Fibroblast of skin of left biceps (primary cell): Measurements from ENCODE around the gene MDH1B.
"Not testable (repeated sequence)": the region's sequence is repeated elsewhere in the genome, so short reads cannot be mapped to it uniquely, and the experiment has no call there.

Experiments
- DNase-seq, 2 experiments: peaks; one replicate each; pipeline ENCODE4 v3.0.0-alpha.2; 2013; ENCODE audit warnings: low read depth in 2 of 2

MDH1B gene

DNA sequence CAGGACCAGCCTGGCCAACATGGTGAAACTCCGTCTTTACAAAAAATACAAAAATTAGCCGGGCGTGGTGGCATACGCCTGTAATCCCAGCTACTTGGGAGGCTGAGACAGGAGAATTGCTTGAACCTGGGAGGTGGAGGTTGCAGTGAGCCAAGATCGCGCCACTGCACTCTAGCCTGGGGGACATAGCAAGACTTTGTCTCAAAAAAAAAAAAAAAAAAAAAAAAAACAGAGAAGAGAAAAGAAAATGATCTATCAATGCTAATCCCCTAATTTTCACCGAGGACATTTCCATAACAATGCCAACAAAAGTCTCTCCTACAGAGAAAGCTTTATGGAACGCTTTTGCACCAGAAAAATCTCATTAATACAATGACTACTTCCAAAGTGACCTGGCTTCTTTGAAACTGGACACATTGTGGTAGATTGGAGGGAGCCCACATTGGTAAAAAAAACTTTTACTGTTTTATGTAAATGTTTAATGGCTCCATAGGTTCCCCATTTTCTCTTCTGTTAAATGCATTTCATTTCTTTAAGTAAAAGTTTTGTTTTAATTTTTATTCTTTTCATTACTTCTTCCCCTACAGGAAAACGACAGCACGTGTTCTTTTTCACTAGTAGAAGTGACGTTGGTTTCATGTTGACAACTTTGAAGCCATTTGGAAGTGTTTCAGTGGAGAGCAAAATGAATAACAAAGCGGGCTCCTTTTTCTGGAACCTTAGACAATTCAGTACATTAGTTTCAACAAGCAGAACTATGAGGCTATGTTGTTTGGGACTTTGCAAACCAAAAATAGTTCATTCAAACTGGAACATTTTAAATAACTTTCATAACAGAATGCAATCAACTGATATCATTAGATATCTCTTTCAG lies 1.2 kb upstream of the MDH1B start:
- no peak for DNase-seq

DNA sequence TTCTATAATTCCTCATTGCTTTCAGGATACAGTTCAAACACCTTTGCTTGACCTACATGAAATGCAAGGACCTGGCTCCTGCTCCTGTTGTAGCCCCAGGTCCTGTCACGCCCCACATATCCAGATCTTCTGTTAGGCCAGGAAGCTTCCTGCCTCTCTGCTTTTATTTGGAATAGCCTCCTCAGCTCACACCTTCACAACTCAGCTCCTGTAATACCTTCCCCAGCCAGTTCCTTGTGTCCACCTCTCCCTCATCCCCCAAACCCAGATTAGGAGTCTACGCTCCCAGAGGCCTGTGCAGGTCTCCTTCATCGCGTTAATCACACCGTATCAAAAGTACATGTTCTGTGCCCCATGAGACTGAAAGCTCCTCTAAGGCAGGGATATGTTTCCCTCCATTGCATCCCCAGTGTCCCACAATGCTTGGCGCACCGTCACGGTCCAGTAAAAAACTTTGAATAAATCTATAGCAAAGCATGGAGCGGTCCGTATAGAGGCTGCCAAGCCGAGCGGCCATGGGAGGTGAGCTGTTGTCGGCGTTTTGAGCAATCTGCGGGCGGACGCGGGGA lies 371 bp downstream of the MDH1B start:
- no peak for DNase-seq

DNA sequence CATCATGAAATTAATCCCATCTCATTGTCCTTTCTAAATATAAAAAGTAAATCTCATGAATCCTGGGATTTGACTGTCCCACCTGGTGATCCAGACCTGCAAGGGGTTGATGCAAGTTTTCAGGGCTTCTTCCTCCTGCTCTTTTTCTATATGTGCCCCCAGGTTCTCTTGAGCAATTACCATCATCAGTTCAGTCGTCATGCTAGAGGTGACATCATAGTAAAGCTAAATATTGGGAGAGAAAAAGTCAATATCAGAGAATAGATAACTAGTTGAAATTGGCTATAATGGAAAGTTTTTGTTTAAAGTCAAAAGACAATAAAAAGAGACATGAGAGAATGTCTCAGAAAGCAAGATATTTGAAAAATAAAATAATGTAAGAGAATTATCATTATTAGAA lies 8.3 kb downstream of the MDH1B start:
- DNase-seq: no peak

DNA sequence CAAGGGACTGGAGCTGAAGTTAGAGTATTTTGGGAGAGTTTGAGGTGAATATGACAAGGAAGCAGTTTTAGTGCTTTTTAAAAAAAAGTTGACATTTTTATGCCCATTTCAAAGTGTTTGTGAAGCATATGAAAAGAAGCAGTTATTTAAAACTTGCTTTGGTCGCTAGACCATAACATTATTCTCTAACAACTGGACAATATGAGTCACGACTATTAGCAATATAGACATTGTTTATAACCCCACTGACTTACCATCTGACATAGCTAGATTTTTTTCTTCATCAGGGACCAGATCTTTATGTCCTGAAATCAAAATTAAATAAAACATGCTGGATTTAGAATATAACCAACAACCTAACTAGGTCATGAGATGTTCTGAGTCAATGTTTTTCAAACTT lies 24.3 kb downstream of the MDH1B start:
- no peak for DNase-seq

DNA sequence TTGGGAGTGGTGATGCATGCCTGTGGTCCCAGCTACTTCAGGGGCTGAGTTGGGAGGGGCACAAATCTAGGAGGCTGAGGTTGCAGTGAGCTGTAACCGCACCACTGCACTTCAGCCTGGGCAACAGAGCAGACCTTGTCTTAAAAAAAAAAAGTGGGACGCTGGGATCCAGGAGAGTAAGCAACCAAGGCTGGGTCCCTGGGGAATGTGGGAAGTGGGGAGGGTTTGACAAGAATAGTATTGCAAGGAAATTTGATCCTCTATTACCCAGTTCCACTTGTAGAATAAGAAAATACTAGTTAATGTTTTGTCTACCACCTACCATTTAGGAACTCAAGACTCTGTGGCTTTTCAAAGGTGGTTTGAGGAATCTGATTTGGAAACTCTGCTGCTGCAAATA lies 25.9 kb downstream of the MDH1B start:
- DNase-seq: no peak

DNA sequence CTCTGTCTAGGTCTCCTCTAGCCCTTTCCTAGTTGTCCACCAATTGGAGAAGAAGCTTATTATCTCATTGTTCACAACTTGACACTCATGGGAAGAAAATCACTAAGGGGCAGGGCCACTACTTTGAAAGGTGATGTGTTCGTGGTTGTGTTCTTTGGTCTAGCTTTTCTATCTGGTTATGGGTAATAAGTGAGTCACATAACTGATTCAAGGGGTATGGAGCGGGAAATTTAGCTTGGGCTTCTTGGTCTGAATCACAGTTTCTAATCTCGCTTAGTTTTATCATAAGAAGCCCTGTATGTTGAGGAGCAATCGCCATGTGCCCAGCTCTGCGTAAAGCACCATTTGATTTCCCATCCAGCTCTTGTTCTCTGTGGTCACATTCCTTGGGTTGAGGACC lies 28.2 kb downstream of the MDH1B start:
- DNase-seq: no peak

DNA sequence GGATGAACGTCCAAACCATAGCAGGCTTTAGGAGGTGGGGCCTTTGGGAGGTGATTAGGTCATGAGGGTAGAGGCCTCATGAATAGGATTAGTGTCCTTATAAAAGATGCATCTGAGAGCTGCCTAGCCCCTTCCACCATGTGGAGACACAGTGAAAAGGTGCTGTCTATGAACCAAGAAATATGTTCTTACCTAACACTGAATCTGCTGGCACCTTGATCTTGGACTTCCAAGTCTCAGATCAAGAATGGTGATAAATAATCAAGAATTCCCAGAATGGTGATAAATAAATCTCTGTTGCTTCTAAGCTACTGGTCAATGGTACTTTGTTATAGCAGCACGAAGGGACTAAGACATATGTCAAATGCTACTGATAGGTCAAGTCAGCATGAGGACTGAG lies 31.8 kb downstream of the MDH1B start:
- no peak for DNase-seq

DNA sequence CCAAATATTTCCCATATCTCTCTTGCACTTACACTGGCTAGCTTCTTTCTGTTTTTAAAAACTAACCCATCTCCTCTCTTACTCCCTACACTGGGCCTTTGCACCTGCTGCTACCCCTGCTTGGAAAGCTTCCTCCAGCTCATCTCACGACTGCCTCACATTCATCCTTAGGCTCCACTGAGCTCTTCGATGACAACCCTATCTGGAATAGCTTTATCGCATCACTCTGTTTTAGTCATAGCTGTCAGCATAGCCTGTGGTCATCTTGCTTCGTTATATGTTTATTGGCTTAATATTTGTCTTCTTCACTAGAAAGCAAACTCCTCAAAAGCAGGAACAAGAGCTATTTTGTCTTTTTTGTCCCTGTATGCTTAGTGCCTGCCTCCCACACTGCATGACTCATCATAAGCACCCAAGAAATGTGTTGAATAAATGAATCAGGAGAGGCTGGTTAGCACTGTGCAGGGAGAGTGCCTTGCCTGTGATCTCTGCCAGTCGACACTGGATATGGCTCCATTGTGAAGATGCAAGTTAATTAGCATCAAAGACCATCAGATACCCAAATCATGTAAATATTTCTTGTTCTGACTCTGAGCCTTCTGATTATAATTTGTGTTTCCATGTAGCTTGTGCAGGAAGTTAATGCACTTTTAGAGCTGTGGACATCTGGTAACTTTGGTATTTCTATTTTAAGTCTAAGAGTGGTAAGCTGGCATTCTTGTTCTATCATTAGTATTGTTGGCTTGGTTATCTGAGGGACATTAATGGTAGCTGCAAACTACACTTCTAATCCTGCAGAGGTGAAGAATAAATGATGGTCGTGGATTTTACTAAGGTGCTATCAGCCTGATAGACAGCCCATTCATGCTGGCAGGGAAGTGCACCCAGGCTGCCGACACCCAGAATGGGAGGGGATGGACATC lies 36.6 kb downstream of the MDH1B start:
- DNase-seq: no peak

DNA sequence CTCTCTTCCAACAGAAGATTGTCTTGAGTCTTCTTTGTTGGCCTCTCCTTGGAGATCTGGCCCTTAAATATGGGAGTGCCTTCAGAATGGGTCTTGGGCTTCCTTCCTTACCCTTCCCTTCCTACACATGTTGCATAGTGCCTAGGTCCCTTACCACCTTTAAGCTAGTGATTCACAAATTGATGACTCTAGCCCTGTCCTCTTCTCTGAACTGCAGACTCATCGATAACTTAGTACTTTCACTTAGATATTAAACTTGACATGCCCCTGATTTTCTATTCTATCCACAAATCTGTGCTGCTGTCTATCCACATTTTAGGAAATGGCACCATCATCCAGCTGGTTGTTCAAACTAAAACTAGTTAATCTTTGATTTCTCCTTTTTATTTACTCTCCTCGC lies 37.8 kb downstream of the MDH1B start:
- no peak for DNase-seq

DNA sequence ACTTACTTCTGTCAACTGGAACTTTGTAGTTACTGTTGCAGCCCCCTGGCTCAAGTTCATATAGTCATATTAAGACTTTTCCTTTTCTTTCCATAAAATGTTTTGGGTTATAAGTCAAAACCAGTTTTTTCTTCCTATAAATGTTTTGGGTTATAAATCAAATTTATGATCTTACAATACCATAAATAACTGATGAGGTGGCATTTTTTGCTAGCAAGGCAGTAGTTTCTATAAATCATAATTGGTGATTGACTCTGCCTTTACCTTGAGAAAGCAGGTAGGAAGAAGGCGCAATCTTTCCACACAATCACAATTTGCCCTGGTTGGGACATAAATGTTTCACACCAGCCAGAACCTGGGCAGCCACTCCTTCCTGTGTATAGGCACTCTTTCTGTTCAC lies 41.8 kb downstream of the MDH1B start:
- no peak for DNase-seq

DNA sequence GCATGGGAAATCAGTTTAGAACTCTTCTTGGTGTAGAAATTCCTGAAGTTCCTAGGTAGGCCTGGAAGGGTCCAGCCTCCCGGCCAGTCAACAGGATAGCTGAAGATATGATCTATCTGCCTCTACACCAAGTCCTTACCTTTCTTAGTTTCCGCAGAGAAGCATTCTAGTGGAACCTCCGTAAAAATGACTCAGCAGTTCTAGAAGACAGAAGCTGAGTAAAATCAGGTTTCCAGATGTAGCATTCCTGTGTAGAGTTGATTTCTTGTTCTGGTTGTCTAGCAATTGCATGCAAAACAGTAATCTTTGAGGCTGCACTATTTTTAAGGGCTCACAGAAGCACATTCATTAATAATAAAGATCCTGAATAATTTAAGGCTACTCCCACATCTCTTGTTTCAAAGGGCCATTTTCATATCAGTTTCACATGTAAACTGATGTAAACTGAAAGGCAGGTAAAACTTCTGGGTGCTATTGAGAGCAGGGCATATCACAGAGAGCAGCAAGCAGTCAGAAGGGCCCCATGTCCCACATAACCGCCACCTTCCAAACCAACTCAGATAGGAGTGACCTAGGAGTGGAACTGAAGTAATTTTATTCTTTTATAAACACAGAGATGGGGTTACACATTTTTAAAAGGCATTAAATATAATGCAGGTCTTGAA lies 43.7 kb downstream of the MDH1B start:
- DNase-seq: no peak

DNA sequence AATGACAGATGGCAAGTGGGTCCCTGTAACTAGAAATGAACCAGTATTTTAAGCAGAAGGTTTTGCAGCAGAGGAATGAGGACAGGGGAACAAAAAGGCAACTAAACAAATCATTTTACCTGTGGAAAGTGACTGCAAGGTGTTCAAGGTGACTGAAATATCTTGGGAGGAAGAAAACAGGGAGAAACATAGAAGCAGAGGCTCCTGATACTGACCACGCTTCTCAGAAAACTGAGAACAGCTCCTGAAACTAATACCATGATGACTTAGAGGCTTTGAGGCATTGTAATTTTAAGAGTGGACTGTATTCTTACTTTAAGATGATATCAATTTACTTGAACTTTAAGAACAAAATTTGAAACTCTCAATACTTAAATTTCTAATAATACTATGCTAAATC lies 46.8 kb downstream of the MDH1B start, which contains the start of gene DYTN:
Gene DYTN (minus strand): TSS at position 101 of the 400 bp plus-strand sequence. CDS start 117 bp downstream, outside the sequence.
- no peak for DNase-seq

DNA sequence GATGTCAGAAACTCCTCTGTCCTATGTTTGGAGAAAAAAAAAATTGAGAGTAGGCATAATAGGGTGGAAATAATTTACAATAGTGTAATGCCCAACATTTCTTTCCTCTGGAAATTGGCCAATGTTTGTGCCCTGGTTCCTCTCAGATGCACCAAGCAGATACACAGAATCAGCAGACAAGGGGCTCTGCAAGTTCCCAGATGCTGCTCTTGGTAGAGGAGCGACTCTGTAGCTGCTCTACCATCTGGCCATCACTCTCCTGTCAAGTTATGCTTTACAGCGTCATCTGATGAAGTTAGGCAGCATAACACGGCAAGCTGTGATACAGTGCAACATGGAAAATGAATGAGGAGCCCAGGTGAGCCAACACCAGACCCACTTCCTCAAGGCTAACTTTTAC lies 48.5 kb downstream of the MDH1B start:
- DNase-seq: no peak

DNA sequence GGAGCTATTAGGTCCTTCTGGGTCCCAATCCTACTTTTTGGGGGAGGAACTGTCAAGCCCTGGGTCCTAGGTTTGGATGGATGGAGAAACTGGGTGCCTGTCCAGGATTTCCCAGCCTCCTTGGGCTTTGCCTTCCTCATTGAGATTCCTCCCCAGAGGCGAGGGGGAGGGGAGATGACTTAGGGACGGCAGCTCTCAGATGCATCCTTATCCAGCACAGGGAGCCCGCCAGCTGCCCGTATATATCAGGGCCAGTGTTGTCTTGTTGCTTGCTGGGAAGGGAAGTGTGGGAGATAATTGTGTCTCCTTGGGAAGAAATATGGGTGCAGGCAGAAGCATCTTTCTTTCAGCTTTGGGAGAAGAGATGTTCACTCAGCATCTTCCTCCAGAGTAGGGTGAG lies 49.9 kb downstream of the MDH1B start:
- not testable (repeated sequence) for DNase-seq

DNA sequence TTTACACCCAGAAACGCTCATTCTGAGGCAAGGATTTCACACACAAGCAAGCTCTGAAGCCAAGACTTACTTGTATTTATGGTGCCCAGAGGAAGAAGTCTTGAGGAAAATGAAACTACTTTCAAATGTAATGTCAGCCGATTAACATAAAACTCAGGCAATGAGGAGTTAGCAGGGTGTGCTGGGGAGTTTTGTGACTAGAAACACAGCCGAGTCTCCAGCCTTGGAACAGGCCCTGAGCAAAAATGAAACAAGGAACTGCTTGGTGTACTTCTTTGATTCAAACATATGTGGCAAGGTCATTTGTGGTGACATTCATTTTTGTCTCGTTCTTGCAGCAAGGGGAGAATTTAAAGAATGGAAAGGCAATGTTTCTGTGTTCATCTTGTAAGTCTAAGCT lies 51.4 kb downstream of the MDH1B start:
- no peak for DNase-seq

DNA sequence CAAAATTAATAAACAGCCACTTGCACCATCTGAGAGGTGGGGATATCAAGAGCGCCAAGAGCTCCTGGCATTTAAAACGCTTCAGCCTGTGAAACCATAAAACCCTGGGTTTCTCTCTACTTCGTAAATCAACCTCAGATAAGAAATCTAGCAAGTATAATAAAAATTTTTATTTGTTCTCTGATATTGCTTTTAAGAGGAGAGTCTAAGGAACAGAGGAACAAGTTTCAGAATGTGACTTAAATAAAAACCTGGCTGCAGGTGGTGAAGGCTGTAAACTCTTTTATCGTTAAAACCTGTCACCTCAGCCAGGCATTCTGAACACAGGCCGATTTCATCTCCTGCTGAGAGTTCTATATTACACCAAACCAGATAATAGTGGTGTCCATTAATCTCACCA lies 56.8 kb downstream of the MDH1B start:
- DNase-seq: no peak

DNA sequence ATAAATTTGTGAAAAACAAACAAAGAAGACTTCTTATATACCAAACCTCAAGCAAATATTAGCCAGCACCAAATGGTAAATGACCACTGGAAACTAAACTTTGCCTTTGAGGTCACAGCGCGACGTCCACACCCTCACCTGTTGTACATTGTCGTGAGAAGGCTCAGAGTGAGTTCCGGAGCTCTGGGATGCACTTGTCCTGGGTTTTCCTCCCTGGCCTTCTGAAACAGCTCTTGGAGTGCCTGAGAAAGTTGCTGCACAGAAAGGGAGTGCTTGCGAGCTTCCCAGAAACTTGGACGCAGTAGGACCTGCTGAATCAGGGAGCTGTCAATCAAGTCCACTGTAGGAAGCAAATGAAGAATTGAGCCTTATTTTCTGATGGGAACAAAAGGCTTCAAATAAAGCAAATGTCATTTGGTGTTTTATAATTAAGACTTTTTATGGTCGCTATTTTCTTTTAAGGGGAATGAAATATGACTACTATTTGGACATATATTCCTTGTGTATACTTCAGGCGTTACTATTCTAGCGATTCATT lies 57.9 kb downstream of the MDH1B start:
- no peak for DNase-seq

DNA sequence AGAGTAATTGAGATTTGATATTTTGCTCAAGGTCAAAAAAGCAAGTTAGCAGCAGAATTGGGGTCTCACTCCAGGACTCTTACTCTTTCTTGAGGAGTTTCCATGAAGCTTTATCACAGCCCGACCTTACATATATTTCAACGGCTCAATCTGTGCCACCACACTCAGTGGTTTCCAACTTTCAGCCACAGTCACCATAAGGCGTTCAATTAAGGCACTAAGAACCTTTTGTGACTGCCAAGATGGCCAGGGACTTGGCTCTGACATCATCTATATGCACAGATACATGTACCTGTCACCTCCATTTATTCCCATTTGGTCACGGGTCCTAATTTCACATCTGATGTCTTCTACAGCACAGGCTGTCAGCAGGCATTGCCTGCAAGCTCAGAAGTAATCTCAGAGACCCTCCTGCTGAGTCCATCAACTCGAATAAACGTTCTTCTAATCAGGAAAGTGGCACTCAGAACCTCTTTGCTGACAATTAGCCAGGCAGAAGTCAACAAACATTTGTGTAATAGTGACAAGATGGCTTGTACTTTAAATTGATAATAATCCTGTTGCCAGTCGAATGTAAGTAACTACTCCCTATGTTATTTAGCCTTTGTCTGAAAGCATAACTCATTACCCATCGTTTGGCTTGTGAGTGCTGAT lies 63.0 kb downstream of the MDH1B start:
- no peak for DNase-seq

DNA sequence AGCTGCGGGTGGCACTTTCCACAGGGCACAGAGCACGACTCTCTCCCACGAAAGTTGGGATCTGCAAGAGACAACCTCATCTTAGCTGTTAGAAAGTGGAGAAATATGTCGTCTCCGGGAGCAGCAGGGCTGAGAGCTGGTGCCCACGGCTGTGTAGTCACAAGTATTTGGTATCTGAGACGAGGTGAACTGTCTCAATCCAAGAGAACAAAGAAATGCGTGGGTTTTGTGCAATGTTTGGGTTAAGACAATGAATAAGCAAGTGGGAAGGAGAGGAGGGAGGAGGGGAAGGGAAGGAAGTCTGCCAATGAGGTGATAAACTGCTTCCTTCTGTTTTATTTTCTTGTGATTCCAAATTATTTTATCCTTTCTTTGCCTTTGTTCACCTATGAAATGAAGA lies 65.0 kb downstream of the MDH1B start:
- DNase-seq: no peak

DNA sequence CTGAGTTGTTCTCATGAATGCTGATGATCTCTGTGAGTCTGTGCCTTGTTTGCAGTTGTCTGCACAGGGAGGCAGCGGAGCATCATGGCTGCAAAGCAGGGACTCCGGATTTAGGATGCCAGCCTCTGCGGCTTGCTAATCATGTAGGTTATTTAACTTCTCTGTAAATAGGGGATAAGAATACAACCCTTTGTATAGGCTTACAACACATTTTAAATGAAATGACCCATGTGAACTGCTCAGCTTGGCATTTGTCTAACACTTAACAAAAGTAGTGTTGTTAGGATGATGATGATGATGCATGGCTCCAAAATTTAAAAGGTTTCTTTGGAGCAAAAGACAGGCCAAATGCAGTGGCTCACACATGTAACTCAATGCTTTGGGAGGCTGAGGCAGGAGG lies 66.3 kb downstream of the MDH1B start:
- DNase-seq: no peak

DNA sequence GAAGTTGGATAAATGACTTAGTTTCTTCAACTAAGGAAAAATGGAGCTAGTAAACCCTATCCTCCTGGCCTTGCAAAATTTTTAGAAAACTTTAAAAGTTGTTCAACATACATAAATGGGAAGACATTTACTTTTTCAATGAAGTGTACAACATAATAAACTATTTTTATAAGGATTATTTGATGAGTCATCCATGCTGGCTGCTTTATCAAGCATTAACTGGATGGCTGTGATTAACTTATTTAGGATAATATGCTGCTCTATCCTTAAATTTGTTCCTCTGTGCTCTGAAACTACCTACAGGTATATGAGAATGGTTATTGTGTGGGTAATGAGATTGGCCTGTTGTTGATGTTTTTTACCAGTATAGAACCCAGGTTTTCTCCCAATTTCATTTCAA lies 68.2 kb downstream of the MDH1B start:
- no peak for DNase-seq
